ENCODE measurements around the gene KCNIP1.

GRCh38 chr5:170486371-170486770, 17.4 kb upstream of the KCNIP1 start:
- TF ChIP-seq CTCF (IDR thresholded peaks at IDR 0.05) (no peak), POLR2A (IDR thresholded peaks at IDR 0.05) (no peak)

Data from tibial nerve (tissue), 3 donors.